NK-92 (cell line): ENCODE measurements around the gene IRF1.
"Not testable (repeated sequence)": the region's sequence is repeated elsewhere in the genome, so short reads cannot be mapped to it uniquely, and the experiment has no call there.

Source experiments
- DNase-seq: peaks from one replicate; lab custom pipeline; 2025; ENCODE audit not compliant: unreplicated experiment; lab: John Stamatoyannopoulos, UW

The IRF1 gene

GRCh38 chr5:132490484-132491367 is at the start of gene IRF1:
IRF1 (minus strand) TSS chr5:132490773; CDS start chr5:132489478, 1,295 bp downstream.
- peak; percentile 77 for DNase-seq

GRCh38 chr5:132540149-132540548 is 49.6 kb upstream of the IRF1 start:
- no peak for DNase-seq

- DNase-seq, result no peak
These were observed 49.1 kb upstream of the IRF1 start for GRCh38 chr5:132539716-132540115.

GRCh38 chr5:132530946-132531345 is 40.4 kb upstream of the IRF1 start:
- no peak for DNase-seq

GRCh38 chr5:132528866-132529634 is 38.5 kb upstream of the IRF1 start:
- no peak for DNase-seq

- no peak for DNase-seq
These were observed 37.4 kb upstream of the IRF1 start for GRCh38 chr5:132528021-132528420.

GRCh38 chr5:132526974-132527564 is 36.5 kb upstream of the IRF1 start:
- DNase-seq, result no peak

- no peak for DNase-seq
These were observed 35.9 kb upstream of the IRF1 start for GRCh38 chr5:132526290-132526973.

- DNase-seq, result no peak
These were observed 34.7 kb upstream of the IRF1 start for GRCh38 chr5:132525299-132525724.

- DNase-seq, result not testable (repeated sequence)
These were observed 34.3 kb upstream of the IRF1 start for GRCh38 chr5:132524877-132525276.

- DNase-seq, result not testable (repeated sequence)
These were observed 31.5 kb upstream of the IRF1 start for GRCh38 chr5:132522067-132522466.

- DNase-seq, result not testable (repeated sequence)
These were observed 23.2 kb upstream of the IRF1 start for GRCh38 chr5:132513618-132514336.

- DNase-seq, result no peak
These were observed 19.5 kb upstream of the IRF1 start for GRCh38 chr5:132510076-132510475.

- DNase-seq, result no peak
These were observed 15.6 kb upstream of the IRF1 start for GRCh38 chr5:132506094-132506692.

GRCh38 chr5:132505641-132506040 is 15.1 kb upstream of the IRF1 start:
- DNase-seq, result no peak

- no peak for DNase-seq
These were observed 14.2 kb upstream of the IRF1 start for GRCh38 chr5:132504746-132505145.

GRCh38 chr5:132503244-132503643 is 12.7 kb upstream of the IRF1 start:
- no peak for DNase-seq

GRCh38 chr5:132501961-132502931 is 11.7 kb upstream of the IRF1 start:
- no peak for DNase-seq

- no peak for DNase-seq
These were observed 11.0 kb upstream of the IRF1 start for GRCh38 chr5:132501629-132501956.
